Activated CD4-positive, alpha-beta T cell treated with anti-CD3 and anti-CD28 coated beads, Interleukin-2, amount 50 U/mL, for 1 hour (primary cell): Measurements from ENCODE around the gene ENO4.

ENCODE experiments used
- DNase-seq: peaks from one replicate; pipeline ENCODE4 v3.0.0-alpha.2; 2020

ENO4 gene

GRCh38 chr10:116831790-116832189 lies 17.5 kb upstream of the ENO4 start:
- no peak for DNase-seq

GRCh38 chr10:116833986-116834985 lies 15.0 kb upstream of the ENO4 start:
- DNase-seq: no peak

- no peak for DNase-seq
Measured at GRCh38 chr10:116835658-116836057, 13.6 kb upstream of the ENO4 start.

GRCh38 chr10:116836083-116836482 lies 13.2 kb upstream of the ENO4 start:
- DNase-seq: no peak

GRCh38 chr10:116836902-116837523 lies 12.3 kb upstream of the ENO4 start:
- no peak for DNase-seq

- no peak for DNase-seq
Measured at GRCh38 chr10:116838143-116838725, 11.1 kb upstream of the ENO4 start.

- DNase-seq: no peak
Measured at GRCh38 chr10:116840389-116841075, 8.8 kb upstream of the ENO4 start.

GRCh38 chr10:116845823-116846222 lies 3.5 kb upstream of the ENO4 start:
- DNase-seq: no peak

GRCh38 chr10:116848032-116848943 lies 1.0 kb upstream of the ENO4 start:
- DNase-seq: no peak

- DNase-seq: no peak
Measured at GRCh38 chr10:116848944-116849247, 403 bp upstream of the ENO4 start.

GRCh38 chr10:116850058-116850611 lies 836 bp downstream of the ENO4 start:
- DNase-seq: no peak

- no peak for DNase-seq
Measured at GRCh38 chr10:116852246-116852645, 2.9 kb downstream of the ENO4 start.

GRCh38 chr10:116853287-116853686 lies 4.0 kb downstream of the ENO4 start:
- no peak for DNase-seq

GRCh38 chr10:116853701-116854100 lies 4.4 kb downstream of the ENO4 start:
- DNase-seq: no peak

GRCh38 chr10:116857156-116857555 lies 7.9 kb downstream of the ENO4 start:
- DNase-seq: no peak

GRCh38 chr10:116861796-116862195 lies 12.5 kb downstream of the ENO4 start:
- no peak for DNase-seq

- DNase-seq: no peak
Measured at GRCh38 chr10:116864436-116864835, 15.1 kb downstream of the ENO4 start.

GRCh38 chr10:116866066-116866465 lies 16.8 kb downstream of the ENO4 start:
- DNase-seq: no peak

GRCh38 chr10:116866987-116867595 lies 17.8 kb downstream of the ENO4 start:
- DNase-seq: no peak

GRCh38 chr10:116868198-116868676 lies 18.9 kb downstream of the ENO4 start:
- no peak for DNase-seq

GRCh38 chr10:116868722-116869121 lies 19.4 kb downstream of the ENO4 start:
- no peak for DNase-seq
